ENCODE measurements around the gene PCDHA4.
"Not testable (repeated sequence)": the region's sequence is repeated elsewhere in the genome, so short reads cannot be mapped to it uniquely, and the experiment has no call there.

GRCh38 chr5:140796072-140796717, 10.7 kb upstream of the PCDHA4 start:
- not testable (repeated sequence) for TF ChIP-seq ZBTB43 (CRISPR knock-in tag; IDR thresholded peaks at IDR 0.05); ATF2 (CRISPR knock-in tag; IDR thresholded peaks at IDR 0.05; ENCODE audit: borderline replicate concordance, low read depth); SMAD3 (CRISPR knock-in tag; IDR thresholded peaks at IDR 0.05; ENCODE audit: borderline replicate concordance); ZNF423 (CRISPR knock-in tag; IDR thresholded peaks at IDR 0.05); CTCF (IDR thresholded peaks at IDR 0.05); IRF2 (CRISPR knock-in tag; IDR thresholded peaks at IDR 0.05; ENCODE audit: borderline replicate concordance, low read depth); JUN (CRISPR knock-in tag; IDR thresholded peaks at IDR 0.05); ZNF138 (CRISPR knock-in tag; conservative IDR thresholded peaks at IDR 0.05); TCF7 (CRISPR knock-in tag; IDR thresholded peaks at IDR 0.05; ENCODE audit: low read depth)
- TF ChIP-seq, protein P1, sequence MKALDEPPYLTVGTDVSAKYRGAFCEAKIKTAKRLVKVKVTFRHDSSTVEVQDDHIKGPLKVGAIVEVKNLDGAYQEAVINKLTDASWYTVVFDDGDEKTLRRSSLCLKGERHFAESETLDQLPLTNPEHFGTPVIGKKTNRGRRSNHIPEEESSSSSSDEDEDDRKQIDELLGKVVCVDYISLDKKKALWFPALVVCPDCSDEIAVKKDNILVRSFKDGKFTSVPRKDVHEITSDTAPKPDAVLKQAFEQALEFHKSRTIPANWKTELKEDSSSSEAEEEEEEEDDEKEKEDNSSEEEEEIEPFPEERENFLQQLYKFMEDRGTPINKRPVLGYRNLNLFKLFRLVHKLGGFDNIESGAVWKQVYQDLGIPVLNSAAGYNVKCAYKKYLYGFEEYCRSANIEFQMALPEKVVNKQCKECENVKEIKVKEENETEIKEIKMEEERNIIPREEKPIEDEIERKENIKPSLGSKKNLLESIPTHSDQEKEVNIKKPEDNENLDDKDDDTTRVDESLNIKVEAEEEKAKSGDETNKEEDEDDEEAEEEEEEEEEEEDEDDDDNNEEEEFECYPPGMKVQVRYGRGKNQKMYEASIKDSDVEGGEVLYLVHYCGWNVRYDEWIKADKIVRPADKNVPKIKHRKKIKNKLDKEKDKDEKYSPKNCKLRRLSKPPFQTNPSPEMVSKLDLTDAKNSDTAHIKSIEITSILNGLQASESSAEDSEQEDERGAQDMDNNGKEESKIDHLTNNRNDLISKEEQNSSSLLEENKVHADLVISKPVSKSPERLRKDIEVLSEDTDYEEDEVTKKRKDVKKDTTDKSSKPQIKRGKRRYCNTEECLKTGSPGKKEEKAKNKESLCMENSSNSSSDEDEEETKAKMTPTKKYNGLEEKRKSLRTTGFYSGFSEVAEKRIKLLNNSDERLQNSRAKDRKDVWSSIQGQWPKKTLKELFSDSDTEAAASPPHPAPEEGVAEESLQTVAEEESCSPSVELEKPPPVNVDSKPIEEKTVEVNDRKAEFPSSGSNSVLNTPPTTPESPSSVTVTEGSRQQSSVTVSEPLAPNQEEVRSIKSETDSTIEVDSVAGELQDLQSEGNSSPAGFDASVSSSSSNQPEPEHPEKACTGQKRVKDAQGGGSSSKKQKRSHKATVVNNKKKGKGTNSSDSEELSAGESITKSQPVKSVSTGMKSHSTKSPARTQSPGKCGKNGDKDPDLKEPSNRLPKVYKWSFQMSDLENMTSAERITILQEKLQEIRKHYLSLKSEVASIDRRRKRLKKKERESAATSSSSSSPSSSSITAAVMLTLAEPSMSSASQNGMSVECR (CRISPR knock-in tag; IDR thresholded peaks at IDR 0.05; ENCODE audit: borderline replicate concordance), result not testable (repeated sequence)
- TF ChIP-seq, protein P2, sequence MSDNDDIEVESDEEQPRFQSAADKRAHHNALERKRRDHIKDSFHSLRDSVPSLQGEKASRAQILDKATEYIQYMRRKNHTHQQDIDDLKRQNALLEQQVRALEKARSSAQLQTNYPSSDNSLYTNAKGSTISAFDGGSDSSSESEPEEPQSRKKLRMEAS (CRISPR knock-in tag; IDR thresholded peaks at IDR 0.05), result not testable (repeated sequence)

All from WTC11 (cell line).